RWPE2 (cell line): Measurements from ENCODE around the gene UVSSA.

Experiments
- ATAC-seq: fragments of 200-7000 bp; cut with Tn5 transposase; 3 replicates; pipeline ENCODE4 v1.9.1; 2021; ENCODE audit warnings: low read depth
- DNase-seq: peaks from one replicate; pipeline ENCODE4 v3.0.0-alpha.2; 2020; ENCODE audit warnings: low spot score
- H3K27ac ChIP-seq: fragments of 450-650 bp; 2 replicates; pipeline ENCODE4 v1.5.1; 2017; ENCODE audit warnings: mild to moderate bottlenecking; ENCODE audit not compliant: poor library complexity, severe bottlenecking
- H3K27me3 ChIP-seq: fragments of 250-450 bp; sonication (Bioruptor Pico); 2 replicates; pipeline ENCODE4 v1.5.1; 2021; ENCODE audit warnings: mild to moderate bottlenecking, moderate library complexity; ENCODE audit not compliant: insufficient read depth, poor library complexity, severe bottlenecking
- H3K36me3 ChIP-seq: fragments of 250-450 bp; sonication (Bioruptor Pico); 2 replicates; pipeline ENCODE4 v1.5.1; 2020; ENCODE audit warnings: low read depth, mild to moderate bottlenecking, moderate library complexity
- H3K4me1 ChIP-seq: fragments of 250-450 bp; sonication (Bioruptor Pico); 2 replicates; pipeline ENCODE4 v1.5.1; 2021; ENCODE audit warnings: mild to moderate bottlenecking, moderate library complexity; ENCODE audit not compliant: insufficient read depth, poor library complexity, severe bottlenecking
- H3K4me3 ChIP-seq: fragments of 250-450 bp; sonication (Bioruptor Pico); 2 replicates; pipeline ENCODE4 v1.5.1; 2021; ENCODE audit warnings: mild to moderate bottlenecking, moderate library complexity; ENCODE audit not compliant: severe bottlenecking
- H3K9me3 ChIP-seq: fragments of 250-450 bp; sonication (Bioruptor Pico); 2 replicates; pipeline ENCODE4 v1.5.1; 2021; ENCODE audit warnings: mild to moderate bottlenecking, moderate library complexity; ENCODE audit not compliant: severe bottlenecking
- CTCF ChIP-seq: fragments of 450-650 bp; IDR thresholded peaks from one replicate; pipeline ENCODE4 v1.5.1; 2017; ENCODE audit warnings: mild to moderate bottlenecking, moderate library complexity; ENCODE audit not compliant: poor library complexity, severe bottlenecking

Gene UVSSA

GRCh38 chr4:1361431-1361830, 14.4 kb downstream of the UVSSA start:
- TF ChIP-seq CTCF, result no peak
- DNase-seq, result no peak
- ATAC-seq, result no peak
- no peak overlapping the region for H3K27ac ChIP-seq
- no peak overlapping the region for H3K4me3 ChIP-seq
- H3K9me3 ChIP-seq, result no peaks in the 10 kb centered on the region
- no peaks in the 10 kb centered on the region for H3K4me1 ChIP-seq
- peaks cover 14% of the 10 kb centered on the region for H3K36me3 ChIP-seq
- H3K27me3 ChIP-seq, result no peaks in the 10 kb centered on the region

GRCh38 chr4:1362046-1362445, 15.0 kb downstream of the UVSSA start:
- Histone ChIP-seq H3K27me3 (no peaks in the 10 kb centered on the region), H3K9me3 (no peaks in the 10 kb centered on the region), H3K4me1 (no peaks in the 10 kb centered on the region), H3K27ac (no peak overlapping the region), H3K4me3 (no peak overlapping the region), H3K36me3 (peaks cover 11% of the 10 kb centered on the region)
- TF ChIP-seq CTCF, result no peak
- ATAC-seq (no peak), DNase-seq (no peak)

GRCh38 chr4:1362521-1362920, 15.5 kb downstream of the UVSSA start:
- Histone ChIP-seq H3K36me3 (peaks cover 11% of the 10 kb centered on the region), H3K4me3 (no peak overlapping the region), H3K9me3 (no peaks in the 10 kb centered on the region), H3K27me3 (no peaks in the 10 kb centered on the region), H3K27ac (no peak overlapping the region), H3K4me1 (no peaks in the 10 kb centered on the region)
- no peak for TF ChIP-seq CTCF
- DNase-seq, result no peak
- no peak for ATAC-seq

GRCh38 chr4:1363513-1363912, 16.5 kb downstream of the UVSSA start:
- TF ChIP-seq CTCF, result no peak
- DNase-seq (no peak), ATAC-seq (no peak)
- H3K27me3 ChIP-seq, result no peaks in the 10 kb centered on the region
- H3K36me3 ChIP-seq, result peaks cover 9% of the 10 kb centered on the region
- no peaks in the 10 kb centered on the region for H3K9me3 ChIP-seq
- no peak overlapping the region for H3K27ac ChIP-seq
- H3K4me1 ChIP-seq, result no peaks in the 10 kb centered on the region
- H3K4me3 ChIP-seq, result no peak overlapping the region

GRCh38 chr4:1364217-1364616, 17.2 kb downstream of the UVSSA start:
- TF ChIP-seq CTCF, result no peak
- DNase-seq (no peak), ATAC-seq (no peak)
- Histone ChIP-seq H3K9me3 (no peaks in the 10 kb centered on the region), H3K4me1 (no peaks in the 10 kb centered on the region), H3K36me3 (peaks cover 2% of the 10 kb centered on the region), H3K27ac (no peak overlapping the region), H3K27me3 (no peaks in the 10 kb centered on the region), H3K4me3 (no peak overlapping the region)
